ENCODE results near the gene CR1L. TPM values are rescaled to one million over a fixed set of nuclear protein-coding genes. Genes with fewer than 3 reads are reported as not detected.

Gene CR1L
- total and polyA plus RNA-seq, 9 of the 15 experiments (the other 6 are each of a cell fraction or from before 2014, with no cell fraction given): 10.1 to 74.8 (median 34.3) TPM

GRCh38 chr1:207691841-207692240 is 46.9 kb downstream of the CR1L start (continued):
- TF ChIP-seq ZBTB12 (CRISPR knock-in tag; IDR thresholded peaks at IDR 0.05): no peak
- peak; percentile 73 for TF ChIP-seq HNRNPLL (IDR thresholded peaks at IDR 0.05; ENCODE audit: low read depth, low read length, poor library complexity, severe bottlenecking)
- TF ChIP-seq RBM25 (IDR thresholded peaks at IDR 0.05; ENCODE audit: low read depth, low read length, severe bottlenecking): peak; percentile 19
- TF ChIP-seq E2F6 (IDR thresholded peaks at IDR 0.05; ENCODE audit: borderline replicate concordance in 1 of 2, extremely low read depth in 1 of 2, insufficient read depth in 1 of 2, insufficient read length in 1 of 2, low read depth in 1 of 2, low read length in 1 of 2, poor library complexity in 1 of 2, severe bottlenecking in 1 of 2): no peak
- TF ChIP-seq CHAMP1 (IDR thresholded peaks at IDR 0.05): 0 out of 2 replicates have a peak, but pooled peaks have one; percentile 25
- peak; percentile 14; the same call in 1 of the 2 replicates for TF ChIP-seq CREB1 (IDR thresholded peaks at IDR 0.05)
- TF ChIP-seq CREB1 (CRISPR knock-in tag; IDR thresholded peaks at IDR 0.05): no peak
- TF ChIP-seq ZNF174 (CRISPR knock-in tag; IDR thresholded peaks at IDR 0.05): no peak
- no peak for TF ChIP-seq PHF20 (IDR thresholded peaks at IDR 0.05; ENCODE audit: partially characterized antibody)
- no peak for TF ChIP-seq HDAC8 (tag; IDR thresholded peaks at IDR 0.05)
- no peak for TF ChIP-seq SUPT5H (IDR thresholded peaks at IDR 0.05)
- TF ChIP-seq COPS2 (conservative IDR thresholded peaks at IDR 0.05): no peak
- no peak for TF ChIP-seq CREM (IDR thresholded peaks at IDR 0.05; ENCODE audit: low read depth)
- no peak for TF ChIP-seq ZNF778 (CRISPR knock-in tag; IDR thresholded peaks at IDR 0.05)
- TF ChIP-seq ELF2 (CRISPR knock-in tag; IDR thresholded peaks at IDR 0.05): no peak
- no peak for TF ChIP-seq ESRRA (IDR thresholded peaks at IDR 0.05; ENCODE audit: borderline replicate concordance, low read depth)
- no peak for TF ChIP-seq DDX20 (tag; IDR thresholded peaks at IDR 0.05; ENCODE audit: low read depth)
- TF ChIP-seq PTBP1 (IDR thresholded peaks at IDR 0.05; ENCODE audit: low read depth, low read length): no peak
- no peak for TF ChIP-seq ZNF280B (CRISPR knock-in tag; IDR thresholded peaks at IDR 0.05)
- no peak for TF ChIP-seq KLF13 (tag; IDR thresholded peaks at IDR 0.05; ENCODE audit: borderline replicate concordance, low read depth)
- TF ChIP-seq PPARD (CRISPR knock-in tag; IDR thresholded peaks at IDR 0.05): no peak
- TF ChIP-seq FOXM1 (IDR thresholded peaks at IDR 0.05; ENCODE audit: low read depth): peak; percentile 91
- TF ChIP-seq FOXM1 (CRISPR knock-in tag; IDR thresholded peaks at IDR 0.05; ENCODE audit: low read depth): no peak
- TF ChIP-seq HDAC1 (IDR thresholded peaks at IDR 0.05): no peak

Measured in K562 (cell line).